ENCODE measurements around the gene MGAM2.

Gene MGAM2

GRCh38 chr7:142111499-142111898 is at the start of gene MGAM2:
MGAM2 (plus strand) TSS chr7:142111718; CDS start chr7:142116874, 5,156 bp downstream.
- DNase-seq (ENCODE audit: low read depth): no peak
- H3K4me3 ChIP-seq (ENCODE audit: low read depth, low read length): no peak within 1 kb of the TSS
- TF ChIP-seq CTCF (IDR thresholded peaks at IDR 0.05; ENCODE audit: low read depth, low read length, missing control alignments): no peak

DNA sequence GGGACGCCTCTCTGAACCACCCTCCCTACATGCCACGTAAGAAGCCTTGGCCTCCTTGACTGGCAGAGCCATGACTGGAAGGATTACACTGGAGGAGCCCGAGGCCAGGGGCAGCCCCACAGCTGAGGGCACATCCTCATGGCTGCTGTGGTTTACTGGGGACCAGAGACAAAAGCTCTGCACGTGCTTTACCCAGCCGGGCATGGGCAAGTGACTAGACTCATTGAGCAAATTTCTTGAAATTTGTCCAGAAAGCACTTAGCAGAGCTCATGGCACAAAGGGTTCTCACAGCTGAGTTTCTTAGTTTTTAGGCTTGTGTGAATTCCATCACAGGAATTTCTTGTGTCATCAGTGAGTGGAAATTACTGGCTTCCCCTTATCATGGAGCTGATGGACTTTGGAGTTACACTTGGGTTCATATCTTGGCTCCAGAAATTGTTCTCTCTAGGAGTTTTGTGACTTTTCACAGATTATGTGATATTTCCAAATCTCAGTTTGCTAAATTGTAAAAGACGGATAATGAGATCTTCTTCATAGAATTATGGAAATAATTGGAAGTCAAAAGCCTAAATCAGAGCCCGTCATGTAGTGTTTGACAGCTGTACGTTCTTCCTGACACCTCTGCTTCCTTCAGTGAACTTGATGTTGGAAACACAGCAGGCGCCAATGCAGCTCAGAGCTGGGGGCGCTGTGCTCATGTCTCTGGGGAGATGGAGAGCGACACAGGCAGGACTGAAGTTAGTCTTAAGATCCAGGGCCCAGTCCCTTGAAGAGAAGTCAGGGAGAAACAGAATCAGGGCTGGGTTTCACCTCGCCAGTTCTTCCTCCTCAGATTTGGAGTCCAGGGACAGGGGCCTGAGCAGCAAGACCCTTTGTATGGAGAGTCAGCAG is 47.7 kb upstream of the MGAM2 start:
- no peak overlapping the region for H3K4me3 ChIP-seq (ENCODE audit: low read depth, low read length)
- TF ChIP-seq CTCF (IDR thresholded peaks at IDR 0.05; ENCODE audit: low read depth, low read length, missing control alignments): no peak
- DNase-seq (ENCODE audit: low read depth): no peak

DNA sequence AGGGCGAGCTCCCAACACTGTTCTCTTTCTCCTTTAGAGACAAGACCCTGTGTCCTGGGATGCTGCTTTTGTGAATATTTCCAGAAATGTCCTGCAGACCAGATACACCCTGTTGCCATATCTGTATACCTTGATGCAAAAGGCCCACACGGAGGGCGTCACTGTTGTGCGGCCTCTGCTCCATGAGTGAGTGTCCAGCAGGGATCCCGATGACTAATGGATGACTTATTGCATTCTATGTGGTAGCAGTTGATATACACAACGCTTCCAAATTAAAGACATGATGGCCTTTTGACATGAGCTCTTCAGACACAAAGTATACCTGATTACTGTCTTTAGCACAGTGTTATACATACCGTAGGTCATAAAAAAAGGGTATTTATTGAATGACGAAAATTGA is 45.0 kb upstream of the MGAM2 start:
- no peak for DNase-seq (ENCODE audit: low read depth)
- H3K4me3 ChIP-seq (ENCODE audit: low read depth, low read length): no peak overlapping the region
- TF ChIP-seq CTCF (IDR thresholded peaks at IDR 0.05; ENCODE audit: low read depth, low read length, missing control alignments): no peak

DNA sequence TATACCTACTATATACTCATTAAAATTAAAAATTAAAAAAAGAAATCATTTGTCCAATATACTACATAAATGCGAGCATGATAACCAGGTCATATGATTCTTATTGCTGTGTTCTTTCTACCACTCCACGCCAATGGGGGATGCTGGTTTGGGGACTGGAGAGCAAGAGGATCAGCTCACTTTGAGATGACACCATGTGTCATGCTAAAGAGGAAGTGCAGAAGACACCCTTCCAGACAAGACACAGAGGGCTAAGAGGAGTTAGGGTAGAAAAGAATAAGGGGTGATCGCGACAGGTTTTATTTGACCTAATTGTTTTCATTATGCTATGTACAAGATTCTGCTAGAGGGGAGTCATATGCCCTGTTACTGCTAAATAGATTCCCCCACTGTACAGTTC is 33.8 kb upstream of the MGAM2 start:
- H3K4me3 ChIP-seq (ENCODE audit: low read depth, low read length): no peak overlapping the region
- no peak for TF ChIP-seq CTCF (IDR thresholded peaks at IDR 0.05; ENCODE audit: low read depth, low read length, missing control alignments)
- DNase-seq (ENCODE audit: low read depth): no peak

- no peak for DNase-seq (ENCODE audit: low read depth)
- no peak for TF ChIP-seq CTCF (IDR thresholded peaks at IDR 0.05; ENCODE audit: low read depth, low read length, missing control alignments)
- H3K4me3 ChIP-seq (ENCODE audit: low read depth, low read length): no peak overlapping the region
These were observed 27.9 kb upstream of the MGAM2 start for GRCh38 chr7:142083605-142084004.

- no peak for DNase-seq (ENCODE audit: low read depth)
- no peak overlapping the region for H3K4me3 ChIP-seq (ENCODE audit: low read depth, low read length)
- TF ChIP-seq CTCF (IDR thresholded peaks at IDR 0.05; ENCODE audit: low read depth, low read length, missing control alignments): no peak
These were observed 26.1 kb upstream of the MGAM2 start for GRCh38 chr7:142085428-142085827.
